IMR-90 (cell line): Measurements from ENCODE around the gene MRPS34.

ENCODE experiments used
- CEBPB ChIP-seq: IDR thresholded peaks from 2 replicates; pipeline ENCODE4 v1.6.1; 2012; ENCODE audit warnings: low read depth, low read length, improper control_type of control experiment
- CTCF ChIP-seq: conservative IDR thresholded peaks from 2 replicates; pipeline ENCODE4 v1.5.1; 2012; ENCODE audit warnings: mild to moderate bottlenecking, low read depth, low read length, improper control_type of control experiment
- RCOR1 ChIP-seq: IDR thresholded peaks from 2 replicates; pipeline ENCODE4 v1.6.1; 2012; ENCODE audit warnings: mild to moderate bottlenecking, low read length, improper control_type of control experiment; ENCODE audit not compliant: insufficient replicate concordance

DNA sequence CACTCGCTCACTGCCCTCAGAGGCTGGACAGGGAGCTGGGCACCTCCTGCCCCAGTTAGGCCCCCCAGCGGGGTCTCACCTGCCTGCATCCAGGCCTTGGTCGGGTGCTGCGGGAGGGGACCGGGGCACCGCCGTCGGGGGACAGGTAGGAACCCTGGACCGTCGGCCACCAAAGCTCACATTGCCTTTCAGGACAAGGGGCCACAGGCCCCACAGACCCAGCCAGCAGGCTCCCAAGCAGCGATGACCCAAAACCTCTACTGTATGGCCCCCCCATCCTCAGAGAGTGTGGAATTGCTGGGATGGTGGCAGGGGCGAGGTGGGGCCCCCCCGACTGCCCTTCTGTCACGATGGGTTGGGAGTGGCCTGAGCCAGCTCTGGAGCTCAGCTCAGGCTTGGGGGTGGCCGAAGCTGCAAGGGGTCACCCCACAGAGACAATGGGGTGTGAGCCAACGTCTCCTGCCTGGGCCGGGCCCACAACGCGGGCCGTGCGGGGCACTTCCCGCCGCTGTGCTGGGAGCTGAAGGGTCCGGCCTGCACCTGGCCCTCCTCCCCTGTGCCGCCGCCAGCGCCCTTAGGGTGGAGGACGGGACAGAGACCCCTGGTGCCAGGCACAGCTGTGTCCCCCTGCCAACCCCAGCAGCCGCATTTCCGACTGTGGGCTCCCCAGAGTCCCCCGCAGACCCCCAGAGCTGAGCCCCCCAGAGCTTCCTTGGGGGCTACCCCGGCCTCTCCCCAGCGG lies 20.1 kb upstream of the MRPS34 start:
- no peak for TF ChIP-seq RCOR1
- TF ChIP-seq CTCF: no peak
- TF ChIP-seq CEBPB: no peak
